Neural progenitor cell (in vitro differentiated cells): ENCODE measurements around the gene POLR1H.

Experiments used
- CTCF ChIP-seq: fragments of 200-600 bp; sonication (generic); IDR thresholded peaks from 2 replicates; pipeline ENCODE4 v1.5.1; 2017; ENCODE audit warnings: antibody characterized with exemption, mild to moderate bottlenecking
- EZH2 ChIP-seq: fragments of 200-600 bp; sonication (generic); IDR thresholded peaks from 2 replicates; pipeline ENCODE4 v1.6.1; 2017; ENCODE audit warnings: antibody characterized with exemption, mild to moderate bottlenecking, moderate library complexity
- EZH2phosphoT487 ChIP-seq: fragments of 200-600 bp; sonication (generic); IDR thresholded peaks from 2 replicates; pipeline ENCODE4 v1.6.1; 2017; ENCODE audit warnings: antibody characterized with exemption

- TF ChIP-seq CTCF (no peak), EZH2 (no peak), EZH2phosphoT487 (no peak)
Measured at GRCh38 chr6:30100154-30100553, 39.1 kb downstream of the POLR1H start.
